Nephron (organoid): ENCODE results near the gene OR5AU1.

Experiments used
- H3K27ac Mint-ChIP-seq, 3 experiments: 2 replicates each; pipeline ENCODE4 v1.8.0; 2020; ENCODE audit warnings: mixed read lengths in 3 of 3, mild to moderate bottlenecking in 2 of 3, moderate library complexity in 1 of 3
- H3K27me3 Mint-ChIP-seq: 2 replicates; pipeline ENCODE4 v1.8.0; 2021; ENCODE audit warnings: low read depth, mild to moderate bottlenecking, moderate library complexity, mixed read lengths
- H3K36me3 Mint-ChIP-seq: 2 replicates; pipeline ENCODE4 v1.8.0; 2020; ENCODE audit warnings: low read depth, mixed read lengths
- H3K4me1 Mint-ChIP-seq: 2 replicates; pipeline ENCODE4 v1.8.0; 2020; ENCODE audit warnings: mixed read lengths
- H3K4me3 Mint-ChIP-seq, 3 experiments: 2 replicates each; pipeline ENCODE4 v1.8.0; 2020; ENCODE audit warnings: mild to moderate bottlenecking in 3 of 3, mixed read lengths in 3 of 3, moderate library complexity in 2 of 3
- H3K9me3 Mint-ChIP-seq: 2 replicates; pipeline ENCODE4 v1.8.0; 2020; ENCODE audit warnings: mixed read lengths
- TF ChIP-seq, protein P1 (sequence below), 3 experiments: fragments of 200-600 bp; sonication (generic); IDR thresholded peaks; one replicate each; pipeline ENCODE4 v1.5.0; 2021; ENCODE audit warnings: antibody characterized with exemption in 3 of 3; ENCODE audit not compliant: unreplicated experiment in 3 of 3

OR5AU1 gene

DNA sequence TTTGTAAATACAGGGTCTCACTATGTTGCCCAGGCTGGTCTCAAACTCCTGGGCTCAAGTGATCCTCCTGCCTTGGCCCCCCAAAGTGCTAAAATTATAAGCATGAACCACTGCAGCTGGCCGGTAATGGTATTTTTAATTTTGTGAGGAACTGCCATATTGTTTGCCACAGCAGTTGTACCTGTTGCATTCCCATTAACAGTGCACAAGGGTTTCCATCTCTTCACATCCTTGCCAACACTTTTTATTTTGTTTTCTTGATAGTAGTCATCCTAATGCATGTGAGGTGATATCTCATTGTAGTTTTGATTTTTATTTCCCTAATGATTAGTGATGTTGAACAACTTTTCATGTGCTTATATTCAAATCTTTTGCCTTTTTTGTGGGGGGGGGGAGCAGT, 13.5 kb downstream of the OR5AU1 start:
- TF ChIP-seq, protein P1, sequence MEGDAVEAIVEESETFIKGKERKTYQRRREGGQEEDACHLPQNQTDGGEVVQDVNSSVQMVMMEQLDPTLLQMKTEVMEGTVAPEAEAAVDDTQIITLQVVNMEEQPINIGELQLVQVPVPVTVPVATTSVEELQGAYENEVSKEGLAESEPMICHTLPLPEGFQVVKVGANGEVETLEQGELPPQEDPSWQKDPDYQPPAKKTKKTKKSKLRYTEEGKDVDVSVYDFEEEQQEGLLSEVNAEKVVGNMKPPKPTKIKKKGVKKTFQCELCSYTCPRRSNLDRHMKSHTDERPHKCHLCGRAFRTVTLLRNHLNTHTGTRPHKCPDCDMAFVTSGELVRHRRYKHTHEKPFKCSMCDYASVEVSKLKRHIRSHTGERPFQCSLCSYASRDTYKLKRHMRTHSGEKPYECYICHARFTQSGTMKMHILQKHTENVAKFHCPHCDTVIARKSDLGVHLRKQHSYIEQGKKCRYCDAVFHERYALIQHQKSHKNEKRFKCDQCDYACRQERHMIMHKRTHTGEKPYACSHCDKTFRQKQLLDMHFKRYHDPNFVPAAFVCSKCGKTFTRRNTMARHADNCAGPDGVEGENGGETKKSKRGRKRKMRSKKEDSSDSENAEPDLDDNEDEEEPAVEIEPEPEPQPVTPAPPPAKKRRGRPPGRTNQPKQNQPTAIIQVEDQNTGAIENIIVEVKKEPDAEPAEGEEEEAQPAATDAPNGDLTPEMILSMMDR (IDR thresholded peaks at IDR 0.05; ENCODE audit: unreplicated experiment in 3 of 3): no peak
- peaks cover 10% of the 10 kb centered on the region for H3K9me3 Mint-ChIP-seq
- H3K36me3 Mint-ChIP-seq: no peaks in the 10 kb centered on the region
- peaks cover 6% of the 10 kb centered on the region for H3K27me3 Mint-ChIP-seq
- H3K27ac Mint-ChIP-seq: no peak overlapping the region
- H3K4me3 Mint-ChIP-seq: no peak overlapping the region
- H3K4me1 Mint-ChIP-seq: no peaks in the 10 kb centered on the region

DNA sequence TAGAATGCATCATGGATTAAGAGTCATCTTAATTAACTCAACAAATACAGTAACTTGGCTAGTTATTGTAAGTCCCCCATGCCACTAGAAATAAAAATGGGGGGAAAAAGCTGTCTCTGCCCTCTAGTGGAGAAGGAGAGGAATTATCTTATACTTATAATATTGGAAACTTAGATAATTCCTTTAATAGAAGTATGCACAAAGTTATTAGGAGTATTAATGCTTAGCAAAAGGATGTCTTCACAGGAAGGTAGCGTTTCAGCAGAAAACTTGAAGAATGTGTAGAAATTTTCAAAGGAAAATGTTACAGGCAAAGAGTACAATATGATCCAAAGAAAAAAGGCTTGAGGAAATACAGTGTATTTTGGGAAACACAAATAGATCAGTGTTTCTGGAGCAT, 19.8 kb downstream of the OR5AU1 start:
- Mint-ChIP-seq H3K4me3 (no peak overlapping the region), H3K9me3 (no peaks in the 10 kb centered on the region), H3K4me1 (no peaks in the 10 kb centered on the region), H3K36me3 (no peaks in the 10 kb centered on the region), H3K27me3 (no peaks in the 10 kb centered on the region), H3K27ac (no peak overlapping the region)
- TF ChIP-seq, protein P1 (IDR thresholded peaks at IDR 0.05; ENCODE audit: unreplicated experiment in 3 of 3): peak; percentile 59 to 71 (median 61)

DNA sequence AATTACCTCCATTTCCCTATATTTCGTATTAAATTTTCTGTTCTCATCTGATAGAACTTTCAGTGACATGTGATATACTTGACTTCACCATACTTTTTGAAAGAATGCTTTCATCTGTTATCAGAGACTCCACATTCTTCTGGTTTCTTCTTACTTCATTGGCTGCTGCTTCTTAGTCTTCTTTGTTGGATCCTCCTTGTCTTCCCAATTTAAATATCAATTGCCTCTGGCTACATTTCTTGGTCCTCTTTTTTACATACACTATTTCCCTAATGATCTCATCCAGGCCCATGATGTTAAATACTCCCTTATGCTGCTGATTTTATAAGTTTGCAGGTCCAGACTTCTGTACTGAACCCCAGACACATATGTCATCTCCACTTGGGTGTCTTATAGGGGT, 22.0 kb downstream of the OR5AU1 start:
- Mint-ChIP-seq H3K4me1 (no peaks in the 10 kb centered on the region), H3K36me3 (no peaks in the 10 kb centered on the region), H3K27ac (no peak overlapping the region), H3K4me3 (no peak overlapping the region), H3K27me3 (no peaks in the 10 kb centered on the region), H3K9me3 (no peaks in the 10 kb centered on the region)
- TF ChIP-seq, protein P1 (IDR thresholded peaks at IDR 0.05; ENCODE audit: unreplicated experiment in 3 of 3): no peak

DNA sequence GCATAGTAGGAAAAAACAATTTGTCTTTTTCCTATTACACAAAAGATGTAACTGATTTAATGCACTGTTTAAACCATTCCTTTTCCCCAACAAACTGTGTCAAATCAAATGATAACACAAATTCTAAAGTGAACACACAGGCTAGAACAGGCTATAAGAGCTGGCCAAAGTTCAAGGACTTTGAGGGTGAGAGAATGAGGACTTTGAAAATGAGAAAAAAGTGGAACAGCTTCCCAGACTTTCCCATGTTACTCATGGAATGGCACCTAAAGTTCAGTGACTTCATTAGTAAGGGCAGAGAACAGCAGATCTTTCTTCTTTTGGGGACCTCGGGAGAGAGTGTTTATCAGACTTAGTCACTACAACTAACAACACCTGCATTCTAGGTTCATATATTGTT, 32.4 kb downstream of the OR5AU1 start:
- Mint-ChIP-seq H3K27me3 (no peaks in the 10 kb centered on the region), H3K9me3 (peaks cover 3% of the 10 kb centered on the region), H3K4me3 (no peak overlapping the region), H3K4me1 (no peaks in the 10 kb centered on the region), H3K36me3 (no peaks in the 10 kb centered on the region), H3K27ac (no peak overlapping the region)
- TF ChIP-seq, protein P1 (IDR thresholded peaks at IDR 0.05; ENCODE audit: unreplicated experiment in 3 of 3): no peak

DNA sequence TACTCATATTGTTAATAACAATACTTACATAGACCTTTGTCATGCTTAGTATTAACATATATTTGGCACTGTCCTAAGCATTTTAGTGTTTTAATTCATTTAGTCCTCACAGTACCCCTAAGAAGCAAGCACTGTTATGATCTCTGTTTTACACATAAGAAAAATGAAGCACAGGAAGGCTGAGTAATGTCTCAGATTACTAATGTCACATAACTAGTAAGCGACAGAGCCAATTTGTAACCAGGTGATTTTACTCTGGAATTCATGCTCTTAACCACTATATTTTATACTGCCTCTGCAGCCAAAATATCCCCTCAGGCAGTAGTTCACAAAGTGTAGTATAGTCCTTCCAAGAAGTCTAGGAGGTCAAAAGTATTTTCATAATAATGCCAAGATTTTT, 34.7 kb downstream of the OR5AU1 start:
- H3K4me1 Mint-ChIP-seq: no peaks in the 10 kb centered on the region

DNA sequence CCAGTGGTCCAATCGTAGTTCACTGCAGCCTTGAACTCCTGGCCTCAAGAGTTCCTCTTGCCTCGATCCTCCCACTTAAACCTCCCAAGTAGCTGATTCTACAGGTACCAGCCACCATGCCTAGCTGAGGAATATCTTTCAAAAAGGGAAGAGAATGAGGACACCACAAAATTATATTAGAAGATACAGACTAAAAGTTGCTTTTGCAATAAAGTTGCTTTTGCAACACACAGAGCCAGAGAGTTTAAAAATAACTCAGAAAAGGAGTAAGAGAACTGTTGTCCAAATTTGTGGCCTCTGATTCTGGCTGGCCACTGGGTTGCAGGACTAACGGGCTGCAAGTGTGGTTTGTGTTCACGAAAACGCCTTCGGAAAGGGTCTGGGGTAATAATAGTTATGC, 35.2 kb downstream of the OR5AU1 start:
- TF ChIP-seq, protein P1 (IDR thresholded peaks at IDR 0.05; ENCODE audit: unreplicated experiment in 3 of 3): no peak
- no peak overlapping the region for H3K27ac Mint-ChIP-seq
- no peak overlapping the region for H3K4me3 Mint-ChIP-seq
- H3K4me1 Mint-ChIP-seq: no peaks in the 10 kb centered on the region
- no peaks in the 10 kb centered on the region for H3K9me3 Mint-ChIP-seq
- no peaks in the 10 kb centered on the region for H3K27me3 Mint-ChIP-seq
- H3K36me3 Mint-ChIP-seq: no peaks in the 10 kb centered on the region

More for the DNA sequence above, 34.7 kb downstream of the OR5AU1 start:
- H3K36me3 Mint-ChIP-seq: no peaks in the 10 kb centered on the region
- no peak overlapping the region for H3K27ac Mint-ChIP-seq
- H3K4me3 Mint-ChIP-seq: no peak overlapping the region
- no peaks in the 10 kb centered on the region for H3K27me3 Mint-ChIP-seq
- TF ChIP-seq, protein P1 (IDR thresholded peaks at IDR 0.05; ENCODE audit: unreplicated experiment in 3 of 3): no peak
- H3K9me3 Mint-ChIP-seq: peaks cover 2% of the 10 kb centered on the region
